HG03108 (cell line): ENCODE results near the gene MZB1.

ENCODE experiments used
- ATAC-seq: cut with Tn5 transposase; IDR thresholded peaks from one replicate; pipeline ENCODE4 v1.9.1; 2021; ENCODE audit warnings: moderate library complexity; ENCODE audit not compliant: unreplicated experiment

MZB1 gene

DNA sequence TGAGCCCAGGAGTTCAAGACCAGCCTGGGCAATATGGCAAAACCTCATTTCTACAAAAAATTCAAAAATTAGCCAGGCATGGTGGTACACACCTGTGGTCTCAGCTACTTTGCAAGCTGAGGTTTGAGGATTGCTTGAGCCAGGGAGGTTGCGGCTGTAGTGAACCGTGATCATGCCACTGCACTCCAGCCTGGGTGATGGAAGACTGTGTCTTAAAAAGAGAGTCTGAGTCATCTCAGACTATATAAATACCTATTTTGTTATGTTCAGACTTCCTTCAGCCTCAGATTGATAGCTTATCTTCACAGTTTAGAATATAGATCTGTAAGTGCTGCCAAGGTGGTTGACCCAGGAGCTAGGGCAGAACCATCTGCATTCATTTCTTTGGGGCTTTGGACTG lies 49.7 kb downstream of the MZB1 start:
- no peak for ATAC-seq
